GM23338 (cell line): ENCODE data around the gene EDAR. TPM values are rescaled to one million over a fixed set of nuclear protein-coding genes. Genes with fewer than 3 reads are reported as not detected.

Experiments
- ATAC-seq: fragments of 200-7000 bp; cut with Tn5 transposase; 3 replicates; pipeline ENCODE4 v1.9.1; 2020
- DNase-seq: peaks from one replicate; pipeline ENCODE4 v3.0.0-alpha.2; 2015; ENCODE audit warnings: low spot score
- H2AFZ ChIP-seq: fragments of 200-600 bp; sonication (generic); 2 replicates; pipeline ENCODE4 v1.8.0; 2016; ENCODE audit warnings: antibody characterized with exemption, mild to moderate bottlenecking, moderate library complexity
- H3F3A ChIP-seq: fragments of 200-600 bp; sonication (generic); replicated peaks from 2 replicates; pipeline ENCODE4 v1.8.0; 2017; ENCODE audit warnings: antibody characterized with exemption, mixed run types, low read depth
- H3K27ac ChIP-seq: fragments of 200-600 bp; sonication (generic); 2 replicates; pipeline ENCODE4 v1.6.1; 2016; ENCODE audit warnings: low read depth
- H3K27me3 ChIP-seq: fragments of 200-600 bp; sonication (generic); 2 replicates; pipeline ENCODE4 v1.8.0; 2016; ENCODE audit warnings: mild to moderate bottlenecking, mixed run types, moderate library complexity; ENCODE audit not compliant: insufficient read depth
- H3K36me3 ChIP-seq: fragments of 200-600 bp; sonication (generic); 2 replicates; pipeline ENCODE4 v1.8.0; 2016; ENCODE audit warnings: mild to moderate bottlenecking; ENCODE audit not compliant: insufficient read depth
- H3K4me1 ChIP-seq: fragments of 200-600 bp; sonication (generic); 2 replicates; pipeline ENCODE4 v1.8.0; 2016; ENCODE audit warnings: mild to moderate bottlenecking, moderate library complexity; ENCODE audit not compliant: insufficient read depth
- H3K4me2 ChIP-seq: fragments of 200-600 bp; sonication (generic); 2 replicates; pipeline ENCODE4 v1.7.1; 2017; ENCODE audit warnings: mixed run types
- H3K4me3 ChIP-seq: fragments of 200-600 bp; sonication (generic); 2 replicates; pipeline ENCODE4 v1.6.1; 2016; ENCODE audit warnings: mixed run types
- H3K79me2 ChIP-seq: fragments of 200-600 bp; sonication (generic); replicated peaks from 2 replicates; pipeline ENCODE4 v1.8.0; 2017; ENCODE audit warnings: mild to moderate bottlenecking; ENCODE audit not compliant: insufficient read depth
- H3K9me2 ChIP-seq: fragments of 200-600 bp; sonication (generic); 2 replicates; pipeline ENCODE4 v1.8.0; 2017; ENCODE audit not compliant: insufficient read depth
- H4K20me1 ChIP-seq: fragments of 200-600 bp; sonication (generic); replicated peaks from 2 replicates; pipeline ENCODE4 v1.8.0; 2017; ENCODE audit warnings: mild to moderate bottlenecking; ENCODE audit not compliant: insufficient read depth
- H3K27ac Mint-ChIP-seq: 2 replicates; pipeline ENCODE4 v1.8.0; 2020; ENCODE audit warnings: inconsistent platforms, mild to moderate bottlenecking, moderate library complexity, mixed read lengths
- H3K27me3 Mint-ChIP-seq: 3 replicates; pipeline ENCODE4 v1.8.0; 2022; ENCODE audit warnings: low read depth, mild to moderate bottlenecking, moderate library complexity, mixed read lengths, inconsistent platforms; ENCODE audit not compliant: insufficient read depth, poor library complexity
- H3K36me3 Mint-ChIP-seq: 3 replicates; pipeline ENCODE4 v1.8.0; 2021; ENCODE audit warnings: low read depth, mild to moderate bottlenecking, inconsistent platforms, moderate library complexity, mixed read lengths
- H3K4me1 Mint-ChIP-seq: 3 replicates; pipeline ENCODE4 v1.8.0; 2020; ENCODE audit warnings: mild to moderate bottlenecking, inconsistent platforms, mixed read lengths
- H3K4me3 Mint-ChIP-seq: 3 replicates; pipeline ENCODE4 v1.8.0; 2021; ENCODE audit warnings: moderate library complexity, mild to moderate bottlenecking, inconsistent platforms, mixed read lengths
- H3K9me3 Mint-ChIP-seq: 3 replicates; pipeline ENCODE4 v1.8.0; 2020; ENCODE audit warnings: moderate library complexity, mild to moderate bottlenecking, inconsistent platforms, mixed read lengths
- ETS1 ChIP-seq: IDR thresholded peaks from 2 replicates; pipeline ENCODE4 v1.6.1; 2016; ENCODE audit warnings: antibody characterized with exemption
- EZH2 ChIP-seq: fragments of 200-600 bp; sonication (generic); IDR thresholded peaks from one replicate; pipeline ENCODE4 v1.8.0; 2017; ENCODE audit warnings: antibody characterized with exemption, mild to moderate bottlenecking, low read depth; ENCODE audit not compliant: unreplicated experiment
- EZH2phosphoT487 ChIP-seq: fragments of 200-600 bp; sonication (generic); IDR thresholded peaks from one replicate; pipeline ENCODE4 v1.8.1; 2018; ENCODE audit warnings: antibody characterized with exemption; ENCODE audit not compliant: unreplicated experiment
- JUNB ChIP-seq: IDR thresholded peaks from one replicate; pipeline ENCODE4 v1.6.1; 2016; ENCODE audit warnings: antibody characterized with exemption; ENCODE audit not compliant: unreplicated experiment
- NANOG ChIP-seq: IDR thresholded peaks from 2 replicates; pipeline ENCODE4 v1.6.1; 2016; ENCODE audit warnings: antibody characterized with exemption, borderline replicate concordance
- POLR2AphosphoS5 ChIP-seq: IDR thresholded peaks from 2 replicates; pipeline ENCODE4 v1.6.1; 2016; ENCODE audit warnings: antibody characterized with exemption, low read depth
- ZNF114 ChIP-seq: fragments of 250-450 bp; sonication (Bioruptor Pico); IDR thresholded peaks from 2 replicates; pipeline ENCODE4 v1.5.0; 2020; ENCODE audit warnings: mild to moderate bottlenecking, moderate library complexity
- ZNF331 ChIP-seq: fragments of 250-450 bp; sonication (Bioruptor Pico); IDR thresholded peaks from 2 replicates; pipeline ENCODE4 v1.5.0; 2020; ENCODE audit warnings: low read depth, mild to moderate bottlenecking, moderate library complexity
- ZNF462 ChIP-seq: fragments of 250-450 bp; sonication (Bioruptor Pico); IDR thresholded peaks from 2 replicates; pipeline ENCODE4 v1.5.0; 2020; ENCODE audit warnings: mild to moderate bottlenecking, moderate library complexity
- polyA plus RNA-seq: library from polyadenylated mRNA; unstranded; fragments of >200 nt; fragmentation: Nextera tagmentation; extraction: Ambion mirVana; gene quantifications from 2 replicates; pipeline ENCODE4 v1.2.1, GENCODE V29; 2016
- total RNA-seq: library from RNA; depleted of rRNA; stranded (reverse); fragments of >200 nt; shearing (Covaris generic); gene quantifications from 2 replicates; pipeline ENCODE4 v1.2.3, GENCODE V29; 2014
- TF ChIP-seq, protein P1 (sequence below): IDR thresholded peaks from one replicate; pipeline ENCODE4 v1.6.1; 2018; ENCODE audit warnings: antibody characterized with exemption; ENCODE audit not compliant: unreplicated experiment

Gene EDAR
- total and polyA plus RNA-seq, 2 experiments from 2014 or later, result not detected

GRCh38 chr2:108918941-108919341, 70.1 kb downstream of the EDAR start (continued):
- TF ChIP-seq, protein P1, sequence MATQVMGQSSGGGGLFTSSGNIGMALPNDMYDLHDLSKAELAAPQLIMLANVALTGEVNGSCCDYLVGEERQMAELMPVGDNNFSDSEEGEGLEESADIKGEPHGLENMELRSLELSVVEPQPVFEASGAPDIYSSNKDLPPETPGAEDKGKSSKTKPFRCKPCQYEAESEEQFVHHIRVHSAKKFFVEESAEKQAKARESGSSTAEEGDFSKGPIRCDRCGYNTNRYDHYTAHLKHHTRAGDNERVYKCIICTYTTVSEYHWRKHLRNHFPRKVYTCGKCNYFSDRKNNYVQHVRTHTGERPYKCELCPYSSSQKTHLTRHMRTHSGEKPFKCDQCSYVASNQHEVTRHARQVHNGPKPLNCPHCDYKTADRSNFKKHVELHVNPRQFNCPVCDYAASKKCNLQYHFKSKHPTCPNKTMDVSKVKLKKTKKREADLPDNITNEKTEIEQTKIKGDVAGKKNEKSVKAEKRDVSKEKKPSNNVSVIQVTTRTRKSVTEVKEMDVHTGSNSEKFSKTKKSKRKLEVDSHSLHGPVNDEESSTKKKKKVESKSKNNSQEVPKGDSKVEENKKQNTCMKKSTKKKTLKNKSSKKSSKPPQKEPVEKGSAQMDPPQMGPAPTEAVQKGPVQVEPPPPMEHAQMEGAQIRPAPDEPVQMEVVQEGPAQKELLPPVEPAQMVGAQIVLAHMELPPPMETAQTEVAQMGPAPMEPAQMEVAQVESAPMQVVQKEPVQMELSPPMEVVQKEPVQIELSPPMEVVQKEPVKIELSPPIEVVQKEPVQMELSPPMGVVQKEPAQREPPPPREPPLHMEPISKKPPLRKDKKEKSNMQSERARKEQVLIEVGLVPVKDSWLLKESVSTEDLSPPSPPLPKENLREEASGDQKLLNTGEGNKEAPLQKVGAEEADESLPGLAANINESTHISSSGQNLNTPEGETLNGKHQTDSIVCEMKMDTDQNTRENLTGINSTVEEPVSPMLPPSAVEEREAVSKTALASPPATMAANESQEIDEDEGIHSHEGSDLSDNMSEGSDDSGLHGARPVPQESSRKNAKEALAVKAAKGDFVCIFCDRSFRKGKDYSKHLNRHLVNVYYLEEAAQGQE, result no peak

DNA sequence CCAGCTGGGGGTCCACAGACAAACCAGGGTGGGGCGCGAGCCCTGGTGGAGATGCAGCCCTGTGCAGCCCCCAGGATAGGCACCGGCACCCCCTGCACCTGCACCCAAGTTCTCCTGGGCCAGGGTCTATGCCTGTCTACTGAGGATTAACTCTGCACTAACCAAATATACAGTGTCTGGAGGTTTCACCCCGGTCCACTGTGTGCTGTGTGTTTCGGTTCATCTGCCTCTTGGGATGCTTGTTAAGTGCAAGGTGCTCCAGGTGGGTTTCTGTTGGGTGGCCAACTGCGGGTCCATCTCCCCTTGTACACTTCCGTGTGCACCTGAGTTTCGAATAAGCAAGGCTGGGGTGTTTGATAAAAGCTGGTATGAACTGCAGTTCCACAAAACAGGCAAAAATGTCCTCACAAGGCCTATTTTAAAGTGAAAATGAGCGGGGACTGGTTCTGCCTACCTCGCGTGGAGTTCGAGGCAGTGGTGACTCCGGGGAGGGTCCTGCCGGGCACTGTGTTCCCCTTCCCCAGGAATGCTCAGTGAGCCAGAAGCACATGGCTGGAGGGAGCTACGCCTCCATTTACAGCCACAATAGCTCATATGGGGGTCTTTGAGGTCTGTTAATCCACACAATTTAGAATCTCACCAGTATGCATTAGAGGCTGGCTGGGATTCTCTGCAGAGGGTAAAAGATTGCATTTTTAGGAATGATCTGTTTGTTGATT, 70.7 kb downstream of the EDAR start:
- Mint-ChIP-seq H3K27ac (no peak overlapping the region), H3K4me3 (no peak overlapping the region), H3K4me1 (peaks cover 6% of the 10 kb centered on the region; the same call in 2 of the 3 replicates), H3K9me3 (no peaks in the 10 kb centered on the region), H3K27me3 (peaks cover 9% of the 10 kb centered on the region), H3K36me3 (no peaks in the 10 kb centered on the region)
- Histone ChIP-seq H3K4me1 (no peaks in the 10 kb centered on the region), H3K4me3 (no peak overlapping the region), H4K20me1 (no peaks in the 10 kb centered on the region), H3K27ac (no peak overlapping the region), H3K9me2 (no peaks in the 10 kb centered on the region), H3K27me3 (no peaks in the 10 kb centered on the region), H3K4me2 (no peak overlapping the region), H3F3A (no peaks in the 10 kb centered on the region), H3K36me3 (no peaks in the 10 kb centered on the region), H2AFZ (no peak overlapping the region), H3K79me2 (no peaks in the 10 kb centered on the region)
- no peak for ATAC-seq
- no peak for DNase-seq
- TF ChIP-seq NANOG, result no peak
- TF ChIP-seq EZH2, result no peak
- no peak for TF ChIP-seq POLR2AphosphoS5
- no peak for TF ChIP-seq ZNF462
- TF ChIP-seq, protein P1, result no peak
- no peak for TF ChIP-seq EZH2phosphoT487
- TF ChIP-seq ZNF331 (CRISPR knock-in tag), result no peak
- TF ChIP-seq ZNF114, result no peak
- no peak for TF ChIP-seq JUNB
- TF ChIP-seq ETS1, result no peak
